ENCODE measurements around the gene NUDT4B. TPM values are rescaled to one million over a fixed set of nuclear protein-coding genes. Genes with fewer than 3 reads are reported as not detected.
A peak's percentile ranks its signal among the peaks of the same experiment; 100 is the strongest.
"Not testable (repeated sequence)": the region's sequence is repeated elsewhere in the genome, so short reads cannot be mapped to it uniquely, and the experiment has no call there.

NUDT4B gene
- total and polyA plus RNA-seq, 5 experiments from 2014 or later = 5.3 to 8.2 (median 7.5) TPM; not detected in 2

DNA sequence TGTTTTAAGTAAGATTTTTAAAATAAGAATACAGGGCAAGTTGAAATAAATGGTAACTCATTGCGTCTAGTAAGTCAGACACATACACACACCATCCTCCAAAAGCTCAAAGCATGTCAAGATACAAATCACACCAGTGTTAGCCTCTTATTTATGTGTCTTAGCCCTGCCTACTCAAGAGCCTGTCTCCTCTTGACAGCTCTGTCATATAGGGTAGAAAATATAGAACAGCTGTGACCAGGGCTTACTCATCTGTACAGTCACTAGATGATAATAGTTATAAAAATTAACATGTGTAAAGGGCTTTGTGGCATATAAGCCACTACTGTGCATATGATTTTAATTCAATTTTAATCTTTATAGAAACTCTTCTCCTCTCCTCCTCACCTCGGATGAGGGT lies 7.7 kb downstream of the NUDT4B start:
- H3K36me3 Mint-ChIP-seq, H3K9me3 Mint-ChIP-seq, H3K4me1 Mint-ChIP-seq, H3K27me3 Mint-ChIP-seq, ATAC-seq, DNase-seq, H3K27ac Mint-ChIP-seq, H3K4me3 Mint-ChIP-seq, POLR2A ChIA-PET: not testable (repeated sequence)

DNA sequence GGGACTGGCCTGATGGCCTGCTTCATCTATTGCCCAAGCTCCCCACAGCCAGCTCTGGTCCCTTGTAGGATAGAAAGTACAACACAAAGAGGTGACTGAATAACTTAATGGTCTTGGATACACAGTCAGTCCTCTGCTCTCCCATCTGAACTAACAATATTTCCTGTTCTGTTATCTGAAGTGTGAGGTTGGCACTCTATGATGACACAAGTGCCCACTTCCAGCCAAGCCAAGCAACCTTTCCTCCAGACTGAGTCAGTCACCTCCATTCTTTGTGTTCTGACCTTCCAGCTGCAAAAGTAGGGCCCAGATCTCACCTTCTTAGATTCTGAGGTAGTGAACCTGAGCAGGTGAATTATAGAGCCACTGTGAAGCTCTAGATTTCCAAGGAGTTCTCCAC lies 8.9 kb downstream of the NUDT4B start:
- ATAC-seq = not testable (repeated sequence)

DNA sequence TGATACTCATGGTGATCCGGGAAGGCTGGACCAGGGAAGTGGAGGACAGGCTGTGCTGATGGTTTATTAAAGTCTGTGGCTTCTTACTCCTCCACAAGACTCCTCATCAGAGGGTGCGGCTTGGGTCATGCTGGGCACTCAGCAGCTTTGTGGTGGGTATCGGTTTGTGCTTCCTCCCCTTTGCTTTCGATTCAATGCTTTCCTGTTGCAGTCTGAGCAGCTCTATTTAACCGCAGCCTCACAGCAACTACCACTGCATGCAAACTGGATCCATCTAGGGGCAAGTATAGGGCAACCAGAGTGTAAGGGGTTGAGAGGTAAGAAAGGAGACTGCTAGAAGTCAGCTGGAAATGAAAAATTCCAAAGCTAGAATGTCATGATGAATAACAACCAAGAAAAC lies 9.8 kb downstream of the NUDT4B start:
- H3K27ac Mint-ChIP-seq, H3K9me3 Mint-ChIP-seq, DNase-seq, H3K4me1 Mint-ChIP-seq, H3K27me3 Mint-ChIP-seq, H3K4me3 Mint-ChIP-seq, POLR2A ChIA-PET, H3K36me3 Mint-ChIP-seq: not testable (repeated sequence)
- peak; percentile 97 for ATAC-seq

More for the DNA sequence above, 8.9 kb downstream of the NUDT4B start:
- H3K27me3 Mint-ChIP-seq, POLR2A ChIA-PET, H3K4me1 Mint-ChIP-seq, H3K36me3 Mint-ChIP-seq, H3K4me3 Mint-ChIP-seq, DNase-seq, H3K9me3 Mint-ChIP-seq, H3K27ac Mint-ChIP-seq: not testable (repeated sequence)

DNA sequence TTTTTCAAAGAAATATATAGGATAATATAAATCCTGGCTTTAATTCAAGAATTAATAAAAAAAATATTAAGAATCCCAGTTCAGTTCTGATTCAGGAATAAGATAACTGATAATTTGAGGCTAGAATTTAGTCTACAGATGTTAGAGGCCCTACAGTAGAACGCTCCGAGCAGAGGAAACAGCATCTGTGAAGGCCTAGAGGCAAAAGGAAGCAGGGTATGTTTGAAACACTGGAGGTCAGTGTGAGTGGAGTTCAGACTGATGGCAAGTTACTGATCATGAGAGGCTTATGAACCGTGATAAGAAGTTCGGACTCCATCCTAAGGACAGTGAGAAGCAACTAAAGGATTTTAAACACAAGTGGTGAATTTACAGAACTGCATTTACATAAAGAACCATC lies 10.4 kb downstream of the NUDT4B start:
- ATAC-seq = peak in 1 of 2 donors; percentile 21
- H3K36me3 Mint-ChIP-seq, DNase-seq, H3K27me3 Mint-ChIP-seq, POLR2A ChIA-PET, H3K4me1 Mint-ChIP-seq, H3K9me3 Mint-ChIP-seq, H3K4me3 Mint-ChIP-seq, H3K27ac Mint-ChIP-seq: not testable (repeated sequence)

DNA sequence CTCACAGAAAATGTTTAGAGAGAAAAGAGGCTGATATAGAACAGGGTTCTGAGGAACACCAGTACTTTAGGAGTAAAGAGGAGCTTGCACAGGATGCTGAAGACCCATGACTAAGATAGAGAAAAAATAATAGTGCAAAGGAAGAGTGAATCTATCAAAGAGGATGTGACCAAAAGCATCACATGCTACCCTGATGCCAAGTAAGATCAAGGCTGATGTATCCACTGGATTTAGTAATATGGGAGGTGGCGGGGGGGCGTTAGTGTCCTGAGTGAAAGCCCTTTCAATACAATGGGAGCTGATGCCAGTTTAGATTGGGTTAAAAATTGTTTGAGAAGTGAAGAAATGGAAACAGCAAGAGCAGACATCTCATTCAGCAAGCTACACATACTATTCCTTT lies 11.2 kb downstream of the NUDT4B start:
- H3K4me1 Mint-ChIP-seq, POLR2A ChIA-PET, H3K4me3 Mint-ChIP-seq, H3K27ac Mint-ChIP-seq, H3K36me3 Mint-ChIP-seq, ATAC-seq, H3K9me3 Mint-ChIP-seq, H3K27me3 Mint-ChIP-seq: not testable (repeated sequence)
- DNase-seq = peak in 2 of 10 donors; percentile 0

DNA sequence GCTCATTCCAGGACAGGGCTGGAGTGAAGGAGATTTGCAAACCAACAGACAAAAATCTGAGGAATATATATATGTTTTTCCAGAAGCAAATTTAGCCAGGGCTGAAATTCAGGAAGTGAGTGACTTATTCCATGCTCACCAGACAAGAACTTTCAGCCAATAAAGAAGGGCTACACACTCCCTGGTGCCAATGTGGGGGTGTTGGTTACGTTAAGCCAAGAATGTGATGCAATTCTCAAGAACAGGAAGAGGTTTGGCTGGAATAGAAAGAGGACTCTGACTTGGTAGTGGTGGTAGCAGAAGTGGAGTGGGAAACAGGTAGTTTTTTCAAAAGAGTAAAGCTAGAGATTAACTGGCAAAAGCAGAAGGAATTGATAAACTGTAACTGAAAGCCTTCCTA lies 11.6 kb downstream of the NUDT4B start:
- POLR2A ChIA-PET, H3K27me3 Mint-ChIP-seq, H3K36me3 Mint-ChIP-seq, ATAC-seq, H3K27ac Mint-ChIP-seq, H3K4me3 Mint-ChIP-seq, DNase-seq, H3K9me3 Mint-ChIP-seq, H3K4me1 Mint-ChIP-seq: not testable (repeated sequence)

DNA sequence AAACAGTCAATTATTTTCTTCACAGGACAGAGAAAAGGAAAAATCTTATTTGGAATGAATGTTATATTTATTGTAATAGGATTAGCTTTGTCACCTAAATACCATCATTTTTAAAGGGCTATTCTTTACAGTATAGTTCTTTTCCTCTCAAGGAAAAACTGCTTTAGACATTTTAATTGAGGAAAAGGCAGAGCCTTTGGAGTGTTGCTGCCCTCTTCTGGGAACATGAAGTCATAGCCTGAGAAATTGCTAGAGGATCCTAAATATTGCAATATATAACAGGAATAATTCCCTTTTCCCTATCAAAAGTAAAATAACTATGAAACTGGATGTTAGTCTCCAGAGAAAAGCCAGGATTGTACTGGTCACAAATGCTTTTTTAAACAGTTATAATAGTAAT lies 12.8 kb downstream of the NUDT4B start:
- H3K9me3 Mint-ChIP-seq, H3K27ac Mint-ChIP-seq, ATAC-seq, H3K27me3 Mint-ChIP-seq, H3K4me3 Mint-ChIP-seq, DNase-seq, H3K36me3 Mint-ChIP-seq, H3K4me1 Mint-ChIP-seq, POLR2A ChIA-PET: not testable (repeated sequence)

DNA sequence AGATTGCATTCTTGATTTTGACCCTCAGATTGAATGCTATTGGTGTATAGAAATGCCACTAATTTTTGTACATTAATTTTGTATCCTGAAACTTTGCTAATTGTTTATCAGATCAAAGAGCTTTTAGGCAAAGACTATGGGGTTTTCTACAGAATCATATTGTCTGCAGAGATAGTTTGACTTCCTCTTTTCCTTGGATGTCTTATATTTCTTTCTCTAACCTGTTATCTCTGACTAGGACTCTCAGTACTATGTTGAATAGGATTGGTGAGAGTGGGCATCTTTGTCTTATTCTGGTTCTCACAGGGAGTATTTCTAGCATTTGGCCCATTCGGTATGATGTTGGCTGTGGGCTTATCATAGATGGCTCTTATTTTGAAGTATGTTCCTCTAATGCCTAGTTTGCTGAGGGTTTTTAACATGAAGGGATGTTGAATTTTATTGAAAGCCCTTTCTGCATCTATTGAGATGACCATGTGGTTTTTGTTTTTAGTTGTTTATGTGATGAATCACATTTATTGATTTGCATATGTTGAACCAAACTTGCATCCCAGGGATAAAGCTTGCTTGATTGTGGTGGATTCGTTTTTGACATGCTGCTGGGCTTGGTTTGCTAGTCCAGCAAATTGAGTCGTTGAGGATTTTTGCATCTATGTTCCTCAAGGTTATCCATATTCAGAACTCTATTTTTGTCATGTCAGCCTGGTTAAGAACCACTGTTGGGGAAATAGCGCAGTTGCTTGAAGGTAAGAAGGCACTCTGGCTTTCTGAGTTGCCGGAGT lies 16.9 kb downstream of the NUDT4B start:
- H3K36me3 Mint-ChIP-seq, H3K4me1 Mint-ChIP-seq, H3K9me3 Mint-ChIP-seq, H3K27me3 Mint-ChIP-seq, H3K4me3 Mint-ChIP-seq, POLR2A ChIA-PET, H3K27ac Mint-ChIP-seq, DNase-seq, ATAC-seq: not testable (repeated sequence)

DNA sequence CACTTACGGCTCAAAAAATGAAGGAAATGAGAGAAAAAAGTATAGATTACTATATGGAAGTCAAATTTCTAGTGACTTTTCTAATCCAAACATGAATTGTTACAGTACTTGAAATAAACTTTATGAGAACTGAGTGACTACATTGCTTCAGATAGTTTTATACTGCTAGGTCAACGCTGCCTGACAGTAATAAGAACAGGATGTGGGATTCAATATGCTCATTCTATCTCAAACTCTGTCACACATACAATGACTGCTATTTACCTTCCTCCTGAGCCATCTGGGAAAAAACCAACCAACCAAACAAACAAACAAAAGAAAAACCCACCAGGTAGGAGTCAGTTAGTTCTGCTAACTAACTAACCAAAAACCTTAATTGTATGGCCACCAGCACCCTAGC lies 20.0 kb downstream of the NUDT4B start:
- H3K9me3 Mint-ChIP-seq, H3K4me1 Mint-ChIP-seq, H3K27me3 Mint-ChIP-seq, H3K36me3 Mint-ChIP-seq, DNase-seq, H3K27ac Mint-ChIP-seq, POLR2A ChIA-PET, H3K4me3 Mint-ChIP-seq: not testable (repeated sequence)
- peak in 1 of 2 donors; percentile 27 for ATAC-seq

DNA sequence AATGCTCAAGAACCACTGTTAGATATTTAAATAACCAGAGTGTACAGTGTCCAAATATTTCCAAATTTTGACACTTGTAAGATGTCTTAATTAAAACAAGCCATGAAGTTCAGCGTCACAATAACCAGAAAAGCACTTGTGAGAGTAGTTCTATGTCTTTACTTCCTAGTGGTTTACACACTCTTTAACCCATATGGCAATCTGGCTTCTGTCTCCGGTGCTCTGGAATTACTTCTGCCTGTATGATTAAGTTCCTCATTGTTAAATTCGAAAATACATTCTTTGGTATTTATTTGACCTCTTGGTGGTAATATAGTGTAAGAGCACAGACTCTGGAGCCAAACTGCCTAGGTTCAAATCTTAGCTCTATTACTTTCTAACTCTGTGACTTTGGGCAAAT lies 20.9 kb downstream of the NUDT4B start:
- ATAC-seq, H3K36me3 Mint-ChIP-seq, POLR2A ChIA-PET, DNase-seq, H3K27ac Mint-ChIP-seq, H3K27me3 Mint-ChIP-seq, H3K9me3 Mint-ChIP-seq, H3K4me1 Mint-ChIP-seq, H3K4me3 Mint-ChIP-seq: not testable (repeated sequence)

DNA sequence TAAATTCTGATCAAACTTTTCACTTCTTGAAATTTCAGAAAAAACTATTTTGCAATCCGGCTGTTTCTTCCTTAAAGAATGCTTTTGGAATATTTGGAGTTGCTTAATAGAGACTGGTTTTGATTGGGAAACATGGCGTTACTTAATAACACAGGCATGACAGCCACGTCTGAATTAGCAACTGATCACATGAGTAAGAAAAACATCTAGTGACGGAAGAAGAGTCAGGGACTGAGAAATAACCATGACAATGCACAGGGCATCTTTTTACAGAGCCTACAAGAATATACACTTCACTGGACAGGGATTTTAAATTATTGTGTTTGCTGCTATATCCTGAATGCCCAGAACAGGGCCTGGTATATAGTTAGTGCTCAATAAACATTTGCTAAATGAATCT lies 25.1 kb downstream of the NUDT4B start:
- H3K4me3 Mint-ChIP-seq, H3K9me3 Mint-ChIP-seq, ATAC-seq, H3K27ac Mint-ChIP-seq, H3K27me3 Mint-ChIP-seq, POLR2A ChIA-PET, DNase-seq, H3K4me1 Mint-ChIP-seq, H3K36me3 Mint-ChIP-seq: not testable (repeated sequence)

DNA sequence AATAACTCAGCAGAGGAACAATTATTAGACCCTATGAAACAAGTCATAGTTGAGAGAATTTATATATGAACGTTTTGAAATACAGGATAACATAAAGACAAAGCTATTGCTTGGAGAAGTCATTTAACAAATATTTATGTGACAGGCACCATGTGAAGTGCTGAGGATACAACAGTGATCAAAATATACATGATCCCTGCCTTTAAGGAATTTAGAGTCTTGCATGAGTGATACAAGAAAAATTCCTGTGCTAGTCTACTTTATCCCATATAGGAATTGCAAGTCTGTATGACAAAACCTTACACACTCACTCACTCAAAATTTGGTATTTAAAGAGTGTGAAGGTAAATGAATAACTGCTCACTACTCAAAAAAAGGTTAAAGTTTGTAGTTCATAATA lies 25.5 kb downstream of the NUDT4B start:
- H3K27me3 Mint-ChIP-seq, POLR2A ChIA-PET, H3K4me1 Mint-ChIP-seq, DNase-seq, H3K9me3 Mint-ChIP-seq, H3K36me3 Mint-ChIP-seq, ATAC-seq, H3K27ac Mint-ChIP-seq, H3K4me3 Mint-ChIP-seq: not testable (repeated sequence)

DNA sequence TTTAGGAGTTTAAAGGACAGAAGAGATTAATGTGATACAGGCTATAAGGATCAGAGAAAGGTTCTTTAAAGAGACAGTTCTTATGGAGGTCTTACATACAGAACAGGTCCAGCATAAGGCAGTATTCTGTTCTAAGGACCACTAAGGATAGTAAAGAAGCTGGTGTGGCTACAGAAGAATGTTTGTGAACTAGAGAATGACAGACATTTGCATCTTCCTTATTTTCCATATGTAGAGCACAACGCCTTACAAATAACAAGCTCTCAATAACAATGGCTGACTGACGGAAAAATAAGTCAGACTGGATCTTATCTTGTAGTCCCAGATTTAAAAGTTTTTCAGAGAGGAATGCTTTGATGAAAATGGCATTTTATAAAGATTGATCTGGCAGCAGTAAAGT lies 26.7 kb downstream of the NUDT4B start:
- POLR2A ChIA-PET, H3K4me1 Mint-ChIP-seq, H3K9me3 Mint-ChIP-seq, H3K27me3 Mint-ChIP-seq, H3K4me3 Mint-ChIP-seq, H3K27ac Mint-ChIP-seq, ATAC-seq, DNase-seq, H3K36me3 Mint-ChIP-seq: not testable (repeated sequence)

DNA sequence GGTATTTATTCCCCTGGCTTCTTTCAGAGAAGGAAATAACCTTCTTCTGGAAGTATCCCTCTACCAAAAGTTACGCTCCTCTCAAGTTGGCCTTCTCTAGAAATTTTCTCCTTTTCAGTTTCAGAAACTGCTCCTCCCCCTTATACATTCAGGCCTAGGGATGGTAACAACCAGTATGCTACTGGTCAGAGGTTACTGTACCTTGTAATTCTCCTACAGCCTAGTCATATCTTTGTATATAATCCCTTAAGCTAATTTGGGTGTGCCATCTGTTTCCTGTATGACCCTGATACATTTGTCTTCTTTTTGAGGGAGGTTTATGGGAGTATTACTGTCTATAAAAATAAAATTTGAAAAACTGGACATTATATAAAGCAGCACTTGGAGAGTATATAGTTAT lies 29.1 kb downstream of the NUDT4B start:
- H3K27ac Mint-ChIP-seq, H3K4me3 Mint-ChIP-seq, ATAC-seq, H3K9me3 Mint-ChIP-seq, DNase-seq, H3K27me3 Mint-ChIP-seq, H3K4me1 Mint-ChIP-seq, POLR2A ChIA-PET, H3K36me3 Mint-ChIP-seq: not testable (repeated sequence)
